Activated CD8-positive, alpha-beta T cell treated with anti-CD3 and anti-CD28 coated beads for 36 hours (primary cell): ENCODE data around the gene TMSB10. TPM values are rescaled to one million over a fixed set of nuclear protein-coding genes. Genes with fewer than 3 reads are reported as not detected.

Experiments
- ATAC-seq: fragments of 200-7000 bp; cut with Tn5 transposase; one replicate; pipeline ENCODE4 v1.10.0; 2021; ENCODE audit warnings: mild to moderate bottlenecking, moderate library complexity
- CTCF ChIA-PET: fragments of 350-600 bp; sonication (Branson Sonifier 250); formaldehyde crosslinking; loops from one replicate; lab custom pipeline; 2021; ENCODE audit warnings: antibody characterized with exemption; lab: Charles Lee
- POLR2A ChIA-PET: fragments of 350-600 bp; sonication (Branson Sonifier 250); formaldehyde crosslinking; loops from one replicate; lab custom pipeline; 2021; ENCODE audit warnings: antibody characterized with exemption; lab: Charles Lee
- DNase-seq: peaks from one replicate; pipeline ENCODE4 v3.0.0-alpha.2; 2020
- H3K27ac Mint-ChIP-seq: one replicate; pipeline ENCODE4 v1.8.0; 2021; ENCODE audit warnings: mild to moderate bottlenecking, mixed read lengths
- H3K27me3 Mint-ChIP-seq: one replicate; pipeline ENCODE4 v1.8.0; 2021; ENCODE audit warnings: mixed read lengths
- H3K36me3 Mint-ChIP-seq: one replicate; pipeline ENCODE4 v1.8.0; 2021; ENCODE audit warnings: low read depth, mixed read lengths
- H3K4me1 Mint-ChIP-seq: one replicate; pipeline ENCODE4 v1.8.0; 2021; ENCODE audit warnings: low read depth, mixed read lengths
- H3K4me3 Mint-ChIP-seq: one replicate; pipeline ENCODE4 v1.8.0; 2021; ENCODE audit warnings: mild to moderate bottlenecking, moderate library complexity, mixed read lengths
- H3K9me3 Mint-ChIP-seq: one replicate; pipeline ENCODE4 v1.8.0; 2021; ENCODE audit warnings: mixed read lengths
- intact Hi-C: fragments of 100-400 bp; cut with micrococcal nuclease; formaldehyde crosslinking; loops from one replicate; pipeline ENCODE4 v1.10.0; 2022
- total RNA-seq, 2 experiments: library from RNA; stranded (reverse); gene quantifications; one replicate each; pipeline ENCODE4 v1.2.3, GENCODE V29; 2021
- TF ChIP-seq, protein P1 (sequence below): fragments of 200-600 bp; IDR thresholded peaks from one replicate; pipeline ENCODE4 v1.8.0; 2022; ENCODE audit warnings: antibody characterized with exemption, mild to moderate bottlenecking

The TMSB10 gene
- total RNA-seq, 2 experiments from 2014 or later = 2,035 to 2,060 TPM

DNA sequence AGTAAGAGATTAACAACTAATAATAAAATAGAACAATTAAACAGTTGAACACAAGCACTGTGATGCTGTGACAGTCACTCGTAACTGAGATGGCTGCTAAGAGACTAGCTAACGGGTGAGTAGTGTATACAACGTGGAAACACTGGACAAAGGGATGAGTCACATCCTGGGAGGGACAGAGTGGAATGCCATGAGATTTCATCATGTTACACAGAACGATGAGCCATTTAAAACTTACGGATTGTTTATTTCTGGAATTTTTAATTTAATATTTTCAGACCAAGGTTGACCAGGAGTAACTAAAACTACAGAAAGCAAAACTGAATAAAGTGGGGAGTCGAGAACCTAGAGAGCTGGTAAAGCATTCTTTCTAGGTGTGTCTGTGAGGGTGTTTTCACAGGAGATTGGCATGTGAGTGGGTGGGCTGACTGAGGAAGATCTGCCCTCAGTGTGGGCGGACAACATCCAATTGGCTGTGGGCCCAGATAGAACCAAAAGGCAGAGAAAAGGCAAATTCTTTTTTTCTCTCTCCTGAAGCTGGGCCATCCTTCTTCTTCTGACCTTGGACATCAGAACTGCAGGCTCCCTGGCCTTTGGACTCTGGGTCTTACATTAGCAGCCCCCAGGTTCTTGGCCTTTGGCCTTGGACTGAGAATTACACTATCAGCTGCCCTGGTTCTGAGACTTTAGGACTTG is 14.6 kb downstream of the TMSB10 start:
- no peaks in the 10 kb centered on the region for H3K9me3 Mint-ChIP-seq
- peaks cover 50% of the 10 kb centered on the region for H3K4me1 Mint-ChIP-seq

DNA sequence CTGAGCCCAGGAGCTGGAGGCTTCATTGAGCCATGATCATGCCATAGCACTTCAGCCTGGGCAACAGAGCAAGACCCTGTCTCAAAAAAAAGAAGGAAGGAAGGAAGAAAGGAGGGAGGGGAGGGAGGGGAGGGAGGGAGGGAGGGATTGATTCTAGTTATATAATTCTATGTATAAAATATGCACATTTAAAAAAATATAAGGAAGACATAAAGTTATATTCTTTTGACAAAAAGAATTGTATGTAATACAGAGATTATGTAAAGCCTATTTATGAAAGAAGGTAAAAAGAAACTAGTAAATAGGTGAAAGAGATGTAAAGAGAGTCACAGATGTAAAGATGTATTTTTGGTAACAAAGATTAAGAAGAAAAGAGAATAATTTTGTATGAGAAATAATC is 17.6 kb downstream of the TMSB10 start:
- TF ChIP-seq, protein P1, sequence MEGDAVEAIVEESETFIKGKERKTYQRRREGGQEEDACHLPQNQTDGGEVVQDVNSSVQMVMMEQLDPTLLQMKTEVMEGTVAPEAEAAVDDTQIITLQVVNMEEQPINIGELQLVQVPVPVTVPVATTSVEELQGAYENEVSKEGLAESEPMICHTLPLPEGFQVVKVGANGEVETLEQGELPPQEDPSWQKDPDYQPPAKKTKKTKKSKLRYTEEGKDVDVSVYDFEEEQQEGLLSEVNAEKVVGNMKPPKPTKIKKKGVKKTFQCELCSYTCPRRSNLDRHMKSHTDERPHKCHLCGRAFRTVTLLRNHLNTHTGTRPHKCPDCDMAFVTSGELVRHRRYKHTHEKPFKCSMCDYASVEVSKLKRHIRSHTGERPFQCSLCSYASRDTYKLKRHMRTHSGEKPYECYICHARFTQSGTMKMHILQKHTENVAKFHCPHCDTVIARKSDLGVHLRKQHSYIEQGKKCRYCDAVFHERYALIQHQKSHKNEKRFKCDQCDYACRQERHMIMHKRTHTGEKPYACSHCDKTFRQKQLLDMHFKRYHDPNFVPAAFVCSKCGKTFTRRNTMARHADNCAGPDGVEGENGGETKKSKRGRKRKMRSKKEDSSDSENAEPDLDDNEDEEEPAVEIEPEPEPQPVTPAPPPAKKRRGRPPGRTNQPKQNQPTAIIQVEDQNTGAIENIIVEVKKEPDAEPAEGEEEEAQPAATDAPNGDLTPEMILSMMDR = no peak
- Mint-ChIP-seq H3K27me3 (no peaks in the 10 kb centered on the region), H3K9me3 (no peaks in the 10 kb centered on the region), H3K4me1 (peaks cover 56% of the 10 kb centered on the region), H3K27ac (peak overlapping the region; percentile 42), H3K36me3 (peaks cover 2% of the 10 kb centered on the region), H3K4me3 (no peak overlapping the region)
- POLR2A ChIA-PET = interaction anchor here (0.9 to 10.8 kb wide), 3 partner anchors 16 to 42 kb away, joined by 3 to 170 read pairs (median 3); partner anchors contain the start of gene TMSB10
- ATAC-seq (no peak), DNase-seq (no peak)
- intact Hi-C loops = no loop called here
- CTCF ChIA-PET = interaction anchor here (0.9 kb wide), 1 partner anchor 41 kb away, joined by 4 read pairs; no protein-coding TSS in a partner anchor

More for the DNA sequence above, 14.6 kb downstream of the TMSB10 start:
- CTCF ChIA-PET = interaction anchor here (0.6 to 2.8 kb wide), 7 partner anchors 12 to 38 kb away, joined by 4 to 15 read pairs (median 5); partner anchors contain the start of gene TMSB10
- Mint-ChIP-seq H3K27me3 (no peaks in the 10 kb centered on the region), H3K36me3 (no peaks in the 10 kb centered on the region), H3K4me3 (peak overlapping the region; percentile 69), H3K27ac (peak overlapping the region; percentile 96)
- peak; percentile 82 for ATAC-seq
- intact Hi-C loops = no loop called here
- POLR2A ChIA-PET = interaction anchor here (0.6 to 10.8 kb wide), 8 partner anchors 9 to 133 kb away, joined by 3 to 170 read pairs (median 5); partner anchors contain the start of genes TMSB10 and TRABD2A
- DNase-seq = peak; percentile 85
- TF ChIP-seq, protein P1 = no peak

DNA sequence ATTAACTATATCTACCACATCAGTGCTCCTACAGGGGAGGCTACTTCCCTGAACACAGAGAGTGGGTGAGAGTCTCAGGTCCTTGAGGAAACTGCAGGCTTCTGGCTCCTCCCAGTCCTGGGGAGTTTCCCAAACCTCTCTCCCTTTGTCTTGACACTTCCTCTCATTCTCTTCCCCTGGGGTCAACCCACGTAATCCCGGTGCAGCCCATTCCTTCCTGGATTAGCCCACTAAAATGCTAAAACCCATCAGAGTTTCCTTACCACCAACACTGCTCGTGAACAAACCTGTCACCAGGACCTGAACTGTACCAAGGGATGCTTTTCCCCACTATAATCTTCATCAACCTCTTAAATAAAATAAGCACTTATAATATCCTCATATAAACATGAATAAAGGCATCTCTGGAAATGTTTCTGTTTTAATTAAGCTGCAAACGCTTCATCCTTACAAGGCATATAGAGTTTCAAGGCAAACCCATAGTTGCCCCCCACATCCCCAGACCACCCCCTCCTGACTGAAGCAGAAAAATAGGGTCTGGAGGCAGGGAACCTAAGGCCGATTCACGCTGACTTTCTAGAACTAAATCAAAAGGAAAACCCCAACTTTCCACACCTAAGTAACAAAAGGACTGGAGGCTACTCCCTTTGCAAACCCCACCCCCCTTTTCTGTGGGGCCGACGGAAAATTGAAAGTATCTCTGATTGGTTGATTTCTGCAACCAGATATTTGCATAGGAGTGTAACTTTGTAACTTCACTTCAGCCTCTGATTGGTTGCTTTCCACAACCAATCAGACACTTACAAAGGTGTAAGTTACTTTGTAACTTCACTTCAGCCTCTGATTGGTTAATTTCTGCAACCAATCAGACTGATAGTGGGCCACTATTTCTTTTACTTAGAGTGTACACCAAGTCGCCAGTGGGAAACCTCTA is 19.0 kb downstream of the TMSB10 start:
- CTCF ChIA-PET = interaction anchor here (0.7 to 3.1 kb wide), 44 partner anchors 7 to 464 kb away, joined by 3 to 88 read pairs (median 10); partner anchors contain the start of genes KCMF1, TMSB10 and TRABD2A
- no peaks in the 10 kb centered on the region for H3K9me3 Mint-ChIP-seq
- peak; percentile 82 for DNase-seq

DNA sequence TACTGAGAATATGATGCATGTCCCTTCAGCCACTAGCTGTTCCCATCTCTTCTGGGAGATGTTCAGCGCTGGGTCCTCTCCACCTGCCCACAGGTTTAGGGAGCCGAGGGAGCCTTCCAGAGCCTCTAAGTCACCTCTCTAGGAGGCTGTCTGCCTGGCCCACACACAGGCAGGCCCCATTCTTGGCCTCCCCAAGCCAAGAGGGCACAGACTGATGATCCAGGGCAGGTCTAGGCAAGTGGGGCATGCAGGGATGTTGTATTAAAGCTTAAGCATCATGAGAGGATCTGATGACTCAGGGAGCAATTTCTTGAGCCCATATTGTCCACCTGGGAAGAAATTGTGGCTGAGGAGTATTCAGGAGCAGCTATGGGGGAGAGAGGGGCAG is 19.9 kb downstream of the TMSB10 start:
- Mint-ChIP-seq H3K9me3 (no peaks in the 10 kb centered on the region), H3K27me3 (no peaks in the 10 kb centered on the region), H3K27ac (peak overlapping the region; percentile 84), H3K36me3 (peaks cover 5% of the 10 kb centered on the region), H3K4me3 (peak overlapping the region; percentile 91), H3K4me1 (peaks cover 40% of the 10 kb centered on the region)
- intact Hi-C loops = loop anchor here (2.0 kb wide), 2 partner anchors 17 to 43 kb away; no protein-coding TSS in a partner anchor
- ChIA-PET POLR2A (interaction anchor here (0.8 to 10.8 kb wide), 22 partner anchors 10 to 432 kb away, joined by 3 to 170 read pairs (median 5); partner anchors contain the start of genes TMSB10 and TRABD2A), CTCF (interaction anchor here (0.7 to 3.1 kb wide), 86 partner anchors 8 to 467 kb away, joined by 3 to 88 read pairs (median 6); partner anchors contain the start of genes KCMF1, SUCLG1, TMSB10 and TRABD2A)
- TF ChIP-seq, protein P1 = no peak
- DNase-seq (no peak), ATAC-seq (peak; percentile 11)

More for the DNA sequence above, 19.0 kb downstream of the TMSB10 start:
- Mint-ChIP-seq H3K27me3 (no peaks in the 10 kb centered on the region), H3K36me3 (peaks cover 2% of the 10 kb centered on the region), H3K27ac (peak overlapping the region; percentile 84), H3K4me3 (peak overlapping the region; percentile 91), H3K4me1 (peaks cover 46% of the 10 kb centered on the region)
- ATAC-seq = peak; percentile 24
- TF ChIP-seq, protein P1 = no peak
- intact Hi-C loops = loop anchor here (2.0 kb wide), 2 partner anchors 16 to 42 kb away; no protein-coding TSS in a partner anchor
- POLR2A ChIA-PET = interaction anchor here (0.8 to 10.8 kb wide), 8 partner anchors 18 to 431 kb away, joined by 3 to 170 read pairs (median 5); partner anchors contain the start of genes TMSB10 and TRABD2A
